Cardiac muscle cell (in vitro differentiated cells and primary cell): ENCODE measurements around the gene EPC1. TPM values are rescaled to one million over a fixed set of nuclear protein-coding genes. Genes with fewer than 3 reads are reported as not detected.

Experiments used
- DNase-seq, 2 donors: peaks; one replicate each; pipeline versions ENCODE4 v3.0.0 to v3.0.0-alpha.2; 2010 to 2017; ENCODE audit warnings: low read depth in 1 of 2, low spot score in 1 of 2
- H3K27ac ChIP-seq: fragments of 200-600 bp; sonication (generic); 2 replicates; pipeline ENCODE4 v1.5.1; 2016
- H3K27me3 ChIP-seq: fragments of 200-600 bp; sonication (generic); 2 replicates; pipeline ENCODE4 v1.6.0; 2016; ENCODE audit warnings: control low read depth
- H3K36me3 ChIP-seq: fragments of 200-600 bp; sonication (generic); 2 replicates; pipeline ENCODE4 v1.5.1; 2016; ENCODE audit warnings: control low read depth
- H3K4me1 ChIP-seq: fragments of 200-600 bp; sonication (generic); 2 replicates; pipeline ENCODE4 v1.8.1; 2017; ENCODE audit warnings: low read depth, mild to moderate bottlenecking, mixed run types
- H3K4me3 ChIP-seq: fragments of 200-600 bp; sonication (generic); 2 replicates; pipeline ENCODE4 v1.5.1; 2016; ENCODE audit warnings: mild to moderate bottlenecking
- H3K9me3 ChIP-seq: fragments of 200-600 bp; sonication (generic); 2 replicates; pipeline ENCODE4 v1.5.1; 2017; ENCODE audit warnings: low read depth, mild to moderate bottlenecking, control low read depth
- polyA plus RNA-seq: library from polyadenylated mRNA; unstranded; fragments of >200 nt; fragmentation: Nextera tagmentation; extraction: Ambion mirVana; gene quantifications from 2 replicates; pipeline ENCODE4 v1.2.1, GENCODE V29; 2016
- total RNA-seq: library from RNA; depleted of rRNA; stranded (reverse); fragments of >200 nt; gene quantifications from 2 replicates; pipeline ENCODE4 v1.2.3, GENCODE V29; 2016
- TF ChIP-seq, protein P1 (sequence below): IDR thresholded peaks from 2 replicates; pipeline ENCODE4 v1.5.1; 2012; ENCODE audit warnings: low read depth, mild to moderate bottlenecking, low read length

Gene EPC1
- total and polyA plus RNA-seq, 2 experiments from 2014 or later: 12.9 to 25.4 TPM

DNA sequence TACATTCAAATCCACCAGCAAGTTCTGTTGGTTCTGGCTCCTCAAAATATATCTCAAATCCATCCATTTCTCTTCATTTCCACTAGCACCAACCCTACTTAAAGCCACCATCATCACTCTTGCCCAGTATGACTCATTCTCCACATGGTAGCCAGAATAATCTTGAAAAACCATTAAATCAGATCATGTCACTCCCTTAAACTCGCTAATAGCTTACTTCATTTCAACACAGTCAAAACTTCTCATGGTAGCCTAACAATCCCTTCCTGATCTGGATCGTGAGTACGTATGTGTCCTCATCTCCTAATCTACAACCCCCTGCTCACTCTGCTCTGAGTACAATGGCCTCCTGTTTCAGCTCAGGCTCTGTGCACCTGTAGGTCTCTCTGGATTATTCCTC is 8.7 kb downstream of the EPC1 start:
- Histone ChIP-seq H3K36me3 (no peaks in the 10 kb centered on the region), H3K9me3 (no peaks in the 10 kb centered on the region), H3K27ac (peak overlapping the region; percentile 7), H3K27me3 (no peaks in the 10 kb centered on the region), H3K4me1 (peaks cover 15% of the 10 kb centered on the region), H3K4me3 (no peak overlapping the region)
- DNase-seq: no peak
- TF ChIP-seq, protein P1, sequence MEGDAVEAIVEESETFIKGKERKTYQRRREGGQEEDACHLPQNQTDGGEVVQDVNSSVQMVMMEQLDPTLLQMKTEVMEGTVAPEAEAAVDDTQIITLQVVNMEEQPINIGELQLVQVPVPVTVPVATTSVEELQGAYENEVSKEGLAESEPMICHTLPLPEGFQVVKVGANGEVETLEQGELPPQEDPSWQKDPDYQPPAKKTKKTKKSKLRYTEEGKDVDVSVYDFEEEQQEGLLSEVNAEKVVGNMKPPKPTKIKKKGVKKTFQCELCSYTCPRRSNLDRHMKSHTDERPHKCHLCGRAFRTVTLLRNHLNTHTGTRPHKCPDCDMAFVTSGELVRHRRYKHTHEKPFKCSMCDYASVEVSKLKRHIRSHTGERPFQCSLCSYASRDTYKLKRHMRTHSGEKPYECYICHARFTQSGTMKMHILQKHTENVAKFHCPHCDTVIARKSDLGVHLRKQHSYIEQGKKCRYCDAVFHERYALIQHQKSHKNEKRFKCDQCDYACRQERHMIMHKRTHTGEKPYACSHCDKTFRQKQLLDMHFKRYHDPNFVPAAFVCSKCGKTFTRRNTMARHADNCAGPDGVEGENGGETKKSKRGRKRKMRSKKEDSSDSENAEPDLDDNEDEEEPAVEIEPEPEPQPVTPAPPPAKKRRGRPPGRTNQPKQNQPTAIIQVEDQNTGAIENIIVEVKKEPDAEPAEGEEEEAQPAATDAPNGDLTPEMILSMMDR: no peak

DNA sequence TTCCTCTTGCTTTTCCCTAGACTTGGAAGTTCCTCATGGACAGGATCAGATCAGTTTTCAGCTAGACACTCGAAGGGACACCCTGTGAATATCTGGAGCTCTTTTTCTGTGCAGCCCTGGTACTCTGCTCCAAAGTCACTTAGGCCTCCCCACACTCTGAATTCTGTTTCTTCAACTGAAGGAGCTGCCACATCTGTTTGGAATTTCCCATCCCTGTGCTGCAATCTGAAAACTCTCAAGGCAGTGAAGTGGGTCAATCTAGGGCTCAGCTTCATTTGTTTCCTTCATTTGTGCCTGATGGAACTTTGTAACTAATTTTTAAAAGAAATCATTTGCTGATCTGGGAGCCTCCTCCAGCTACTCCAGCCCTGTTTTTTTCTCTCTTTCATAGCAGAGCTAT is 9.6 kb downstream of the EPC1 start:
- H3K4me3 ChIP-seq: no peak overlapping the region
- DNase-seq: peak in 1 of 2 donors; percentile 14
- peak overlapping the region; percentile 38 for H3K27ac ChIP-seq
- TF ChIP-seq, protein P1: no peak
- H3K4me1 ChIP-seq: peaks cover 20% of the 10 kb centered on the region
- H3K27me3 ChIP-seq: no peaks in the 10 kb centered on the region
- H3K36me3 ChIP-seq: no peaks in the 10 kb centered on the region
- no peaks in the 10 kb centered on the region for H3K9me3 ChIP-seq

DNA sequence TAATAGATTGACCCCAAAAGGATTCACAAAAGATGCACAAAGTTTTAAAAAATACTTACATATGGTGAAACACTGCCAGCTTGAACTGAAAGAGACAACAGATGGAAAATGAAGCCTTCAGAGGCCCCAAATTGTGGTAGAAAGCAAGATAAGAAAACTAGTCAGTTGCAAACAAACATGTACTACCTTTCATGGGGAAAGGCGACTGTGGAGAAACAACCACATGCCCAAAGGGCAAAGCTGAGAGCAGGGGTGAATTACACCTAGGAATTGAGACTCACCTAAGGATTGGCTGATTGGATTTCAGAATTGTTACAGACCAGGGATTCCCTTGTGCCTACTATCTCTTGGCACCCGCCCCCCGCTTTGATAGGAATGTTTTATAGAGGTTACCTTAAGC is 13.1 kb downstream of the EPC1 start:
- TF ChIP-seq, protein P1: no peak
- H3K27me3 ChIP-seq: no peaks in the 10 kb centered on the region
- H3K4me3 ChIP-seq: no peak overlapping the region
- peak overlapping the region; percentile 82 for H3K27ac ChIP-seq
- H3K36me3 ChIP-seq: no peaks in the 10 kb centered on the region
- no peak for DNase-seq
- no peaks in the 10 kb centered on the region for H3K9me3 ChIP-seq
- H3K4me1 ChIP-seq: peaks cover 27% of the 10 kb centered on the region

DNA sequence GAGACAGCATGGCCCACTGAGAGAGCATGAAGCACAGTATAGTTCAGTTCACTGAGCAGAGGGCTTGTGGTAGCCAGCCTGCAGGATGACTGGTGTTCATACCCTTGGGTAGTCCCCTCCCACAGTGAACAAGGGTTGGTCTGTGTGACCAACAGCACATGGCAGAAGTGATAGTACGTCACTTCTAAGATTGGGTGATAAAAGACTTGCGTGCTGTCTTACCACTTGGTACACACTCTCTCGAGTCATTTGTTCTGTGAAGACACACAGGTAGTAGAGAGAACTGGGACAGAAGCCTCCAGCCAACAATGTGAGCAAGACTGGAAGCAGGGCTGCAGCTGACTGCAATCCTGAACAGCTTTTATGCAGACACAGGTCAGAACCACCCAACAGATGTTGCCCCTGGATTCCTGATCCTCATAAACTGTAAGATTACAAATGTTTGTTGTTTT is 14.6 kb downstream of the EPC1 start:
- H3K4me1 ChIP-seq: peaks cover 23% of the 10 kb centered on the region
- H3K36me3 ChIP-seq: no peaks in the 10 kb centered on the region
- H3K27me3 ChIP-seq: no peaks in the 10 kb centered on the region
- H3K4me3 ChIP-seq: no peak overlapping the region
- DNase-seq: no peak
- no peaks in the 10 kb centered on the region for H3K9me3 ChIP-seq
- TF ChIP-seq, protein P1: no peak
- peak overlapping the region; percentile 82 for H3K27ac ChIP-seq

DNA sequence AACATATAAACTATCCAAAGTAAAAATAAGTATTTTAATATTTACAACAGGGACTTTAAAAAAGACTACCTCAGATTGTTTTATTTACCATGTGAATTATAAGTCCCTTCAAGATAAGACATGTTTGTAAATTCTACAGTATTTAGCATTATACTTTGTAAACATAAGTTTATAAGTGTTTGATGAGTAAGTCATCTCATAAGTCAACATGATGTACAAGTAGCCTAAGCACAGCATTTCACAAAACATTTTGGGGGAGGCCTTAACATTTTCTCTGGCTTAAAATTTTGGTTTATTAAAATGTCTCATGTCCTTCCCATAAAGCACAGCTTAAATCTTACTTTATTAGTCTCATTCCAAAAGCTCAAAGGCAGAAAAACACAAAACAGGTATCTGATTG is 15.4 kb downstream of the EPC1 start:
- H3K36me3 ChIP-seq: no peaks in the 10 kb centered on the region
- H3K9me3 ChIP-seq: no peaks in the 10 kb centered on the region
- peak overlapping the region; percentile 82 for H3K27ac ChIP-seq
- TF ChIP-seq, protein P1: no peak
- no peak for DNase-seq
- H3K4me3 ChIP-seq: no peak overlapping the region
- H3K27me3 ChIP-seq: no peaks in the 10 kb centered on the region
- peaks cover 17% of the 10 kb centered on the region for H3K4me1 ChIP-seq

DNA sequence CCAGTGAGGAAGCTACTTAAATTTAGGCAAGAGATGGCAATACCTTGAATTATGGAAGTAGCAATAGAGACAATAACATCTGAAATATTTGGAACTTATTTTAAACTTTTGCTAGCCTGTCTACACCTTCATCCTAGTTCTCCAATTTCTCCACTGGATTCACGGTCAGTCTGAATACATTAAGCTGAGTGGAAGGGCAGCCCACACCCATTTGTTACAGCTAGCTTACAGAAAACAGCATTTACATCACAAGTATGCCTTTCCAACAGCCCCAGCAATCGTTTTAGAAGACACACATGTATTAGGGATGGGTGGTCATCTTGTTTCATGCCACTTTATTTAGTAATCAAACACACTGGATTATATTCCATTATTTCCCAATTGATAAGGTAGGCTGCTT is 16.7 kb downstream of the EPC1 start:
- H3K27me3 ChIP-seq: no peaks in the 10 kb centered on the region
- TF ChIP-seq, protein P1: no peak
- no peaks in the 10 kb centered on the region for H3K36me3 ChIP-seq
- no peak overlapping the region for H3K4me3 ChIP-seq
- no peaks in the 10 kb centered on the region for H3K9me3 ChIP-seq
- H3K4me1 ChIP-seq: peaks cover 30% of the 10 kb centered on the region
- no peak overlapping the region for H3K27ac ChIP-seq
- DNase-seq: no peak
